Umbilical cord (tissue), 2 donors: ENCODE data around the gene OR6J1. TPM values are rescaled to one million over a fixed set of nuclear protein-coding genes. Genes with fewer than 3 reads are reported as not detected.
"Not testable (repeated sequence)": the region's sequence is repeated elsewhere in the genome, so short reads cannot be mapped to it uniquely, and the experiment has no call there.

Source experiments
- DNase-seq: peaks from one replicate; pipeline ENCODE4 v3.0.0-alpha.2; 2015; ENCODE audit warnings: low spot score
- total RNA-seq: library from RNA; depleted of rRNA; stranded (reverse); fragments of >200 nt; gene quantifications from one replicate; pipeline ENCODE4 v1.2.3, GENCODE V29; 2014; ENCODE audit warnings: low replicate concordance; ENCODE audit not compliant: insufficient read depth

The OR6J1 gene
- total RNA-seq, 1 donor from 2014 or later, result 0.72 TPM

DNA sequence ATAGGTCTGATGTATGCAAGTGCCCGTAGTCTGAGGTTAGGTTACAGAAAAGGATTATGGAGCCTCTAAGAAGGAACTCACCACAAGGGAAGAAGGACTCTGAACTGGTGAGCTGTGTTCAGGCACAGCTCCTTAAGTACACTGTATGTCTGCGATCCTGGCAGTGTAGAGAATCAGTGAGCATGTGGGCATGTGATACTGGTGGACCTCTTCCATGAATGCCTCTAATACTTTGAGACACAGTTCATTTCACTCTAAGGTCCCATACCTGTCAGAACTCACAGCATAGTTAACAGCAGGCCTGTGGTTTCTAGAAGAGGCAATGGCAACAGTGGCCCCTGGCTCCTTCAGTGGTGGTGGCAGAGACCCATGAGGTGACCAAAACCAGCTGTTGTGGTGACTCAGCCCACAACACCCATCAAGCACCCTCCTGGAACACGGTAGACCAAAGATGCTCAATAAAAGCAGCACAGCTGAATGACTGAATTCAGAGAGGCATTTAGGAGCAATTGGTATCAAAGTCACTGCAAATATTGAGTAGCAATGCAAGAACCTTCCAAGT lies 6.9 kb upstream of the OR6J1 start:
- DNase-seq, result no peak

- no peak for DNase-seq
These were observed 6.0 kb upstream of the OR6J1 start for GRCh38 chr14:22650046-22650739.

DNA sequence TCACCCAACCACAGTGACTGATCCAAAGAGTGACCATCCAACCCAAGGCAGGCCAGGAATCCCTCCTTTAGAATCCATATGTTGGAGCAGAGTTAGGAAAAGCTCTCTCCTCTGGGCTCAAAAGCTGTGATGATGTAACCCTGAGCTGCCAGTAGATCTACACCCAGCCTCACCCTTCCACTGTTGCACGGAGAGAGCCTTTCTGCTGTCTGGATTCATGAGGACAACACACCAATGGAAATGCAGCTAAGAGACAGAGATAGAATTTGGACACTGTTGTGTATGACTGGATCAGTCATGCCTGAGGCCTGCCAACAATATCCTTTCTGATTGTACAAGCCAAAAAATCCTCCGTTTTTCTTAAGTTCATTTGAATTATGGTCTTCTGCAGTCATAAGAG lies 4.4 kb upstream of the OR6J1 start:
- DNase-seq, result no peak

DNA sequence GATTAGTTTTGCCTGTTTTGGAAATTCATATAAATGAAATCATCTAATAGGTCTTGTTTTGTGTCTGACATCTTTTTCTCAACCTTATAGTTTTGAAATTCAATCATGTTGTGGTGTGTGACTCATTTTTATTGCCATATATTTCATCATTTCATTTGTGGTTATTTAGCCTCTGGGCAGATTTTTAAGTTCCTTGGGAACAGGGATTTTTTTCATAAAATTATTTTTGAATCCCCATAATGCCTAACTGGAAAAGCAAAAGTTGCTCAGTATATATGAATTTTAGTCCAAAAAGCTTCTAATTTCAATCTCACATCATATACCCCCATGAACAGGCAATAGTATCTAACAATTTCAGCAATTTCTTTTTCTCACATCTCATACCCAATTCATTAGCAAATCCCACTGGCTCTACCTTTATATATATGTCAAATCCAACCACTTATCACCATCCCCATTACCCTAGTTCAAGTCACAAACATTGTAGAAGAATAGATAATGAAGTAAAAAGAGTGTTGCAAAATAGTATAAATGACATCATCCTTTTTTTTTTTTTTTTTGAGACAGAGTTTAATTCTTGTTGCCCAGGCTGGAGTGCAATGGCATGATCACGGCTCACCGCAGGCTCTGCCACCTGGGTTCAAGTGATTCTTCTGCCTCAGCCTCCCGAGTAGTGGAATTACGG lies 2.6 kb upstream of the OR6J1 start:
- no peak for DNase-seq

DNA sequence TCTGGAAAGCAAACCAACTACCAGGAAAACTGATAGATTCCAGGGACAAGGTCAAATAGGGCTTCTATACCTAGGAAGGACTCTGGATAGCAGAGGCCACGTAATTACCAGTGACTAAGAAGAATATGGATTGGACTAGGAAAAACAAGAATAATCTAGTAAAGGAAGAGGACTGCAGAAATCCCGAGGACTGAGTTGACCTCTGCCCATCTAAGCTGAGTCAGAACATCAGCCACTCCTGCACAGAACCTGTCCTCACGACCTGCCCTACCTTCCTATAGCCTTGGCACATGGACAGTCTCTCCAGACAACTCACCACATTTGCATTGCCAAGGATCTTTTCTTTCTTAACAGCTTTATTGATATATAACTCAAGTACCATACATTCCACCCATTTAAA lies 2.3 kb downstream of the OR6J1 start:
- no peak for DNase-seq

DNA sequence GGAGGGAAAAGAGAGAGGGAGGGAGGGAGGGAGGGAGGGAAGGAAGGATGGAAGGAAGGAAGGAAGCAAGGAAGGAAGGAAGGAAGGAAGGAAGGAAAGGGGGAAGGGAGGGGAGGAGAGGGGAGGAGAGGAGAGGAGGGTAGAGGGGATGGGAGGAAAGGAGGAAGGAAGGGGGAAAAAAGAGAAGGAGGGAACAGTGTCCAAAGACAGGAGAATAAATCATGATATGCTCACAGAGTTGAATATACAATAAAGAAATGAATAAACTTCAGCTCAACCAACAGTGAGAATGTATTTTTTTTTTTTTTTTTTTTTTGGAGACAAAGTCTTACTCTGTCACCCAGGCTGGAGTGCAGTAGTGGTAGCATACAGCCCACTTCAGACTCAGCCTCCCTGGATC lies 4.0 kb downstream of the OR6J1 start:
- DNase-seq, result no peak

DNA sequence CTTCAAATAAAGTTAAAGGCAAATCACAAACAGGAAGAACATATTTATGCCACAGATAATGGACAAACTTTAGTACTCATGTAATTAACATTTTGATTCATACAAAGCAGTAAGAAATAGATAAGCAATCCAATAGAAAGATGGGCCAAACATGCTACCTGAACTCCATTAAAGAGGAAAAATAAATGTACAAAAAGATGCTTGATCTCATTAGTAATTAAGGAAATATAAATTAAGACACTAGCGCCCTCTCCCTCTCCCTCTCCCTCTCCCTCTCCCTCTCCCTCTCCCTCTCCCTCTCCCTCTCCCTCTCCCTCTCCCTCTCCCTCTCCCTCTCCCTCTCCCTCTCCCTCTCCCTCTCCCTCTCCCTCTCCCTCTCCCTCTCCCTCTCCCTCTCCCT lies 8.2 kb downstream of the OR6J1 start:
- not testable (repeated sequence) for DNase-seq

- no peak for DNase-seq
These were observed 9.8 kb downstream of the OR6J1 start for GRCh38 chr14:22634233-22634900.

DNA sequence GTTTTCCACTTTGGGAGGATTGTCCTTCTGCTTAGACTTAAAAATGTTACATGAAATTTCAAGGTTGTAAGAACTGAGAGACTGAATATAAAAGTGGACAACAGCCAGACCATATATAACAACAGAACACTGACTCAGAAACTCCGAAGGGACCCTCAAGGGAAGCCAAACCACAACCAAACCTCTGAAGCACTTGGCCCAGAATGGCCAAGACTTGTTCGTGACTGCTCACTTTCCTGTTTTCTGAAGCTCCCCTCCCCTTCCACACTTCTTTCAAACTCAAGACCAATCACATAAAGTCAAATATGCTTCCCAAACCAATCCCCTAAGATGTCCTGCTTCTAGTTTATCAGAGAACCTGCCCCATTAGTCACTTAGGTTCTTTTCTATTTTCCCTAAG lies 13.7 kb downstream of the OR6J1 start:
- DNase-seq, result no peak

DNA sequence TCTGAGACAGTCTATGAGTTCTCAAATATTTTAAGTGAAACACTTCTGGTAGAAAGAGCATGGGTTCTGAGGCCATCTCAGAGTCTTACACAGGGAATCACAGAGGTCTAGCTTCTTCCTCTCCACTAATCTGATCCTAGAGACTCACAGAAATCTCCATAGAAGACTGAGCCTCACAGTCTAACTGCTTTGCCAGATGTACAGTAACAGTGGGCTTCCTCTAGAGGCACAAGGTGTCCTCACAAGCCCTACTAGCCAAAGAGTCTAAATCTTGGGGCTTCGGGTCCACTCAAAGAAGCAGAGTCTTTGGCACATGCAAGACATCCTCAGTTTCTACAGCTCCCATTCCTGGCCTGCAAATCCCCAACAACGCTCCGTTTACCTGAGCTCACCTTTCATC lies 14.1 kb downstream of the OR6J1 start:
- no peak for DNase-seq

DNA sequence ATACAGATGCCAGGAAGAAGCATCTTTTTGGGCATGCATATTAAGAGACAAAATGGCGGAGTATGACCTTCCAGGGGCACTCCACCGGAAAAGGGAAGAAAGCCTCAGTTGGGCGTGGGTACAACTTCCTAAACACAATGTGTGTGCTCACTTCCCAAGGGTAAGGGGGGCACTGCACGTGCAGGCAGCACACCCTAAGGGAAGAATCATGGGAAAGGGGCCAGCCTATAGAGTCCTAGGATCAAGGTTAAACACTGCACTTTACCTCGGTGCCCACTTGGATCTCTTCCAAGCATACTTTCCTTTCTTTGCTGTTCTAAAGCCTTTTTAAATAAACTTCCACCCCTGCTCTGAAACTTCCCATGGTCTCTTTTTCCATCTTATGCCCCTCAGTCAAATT lies 14.8 kb downstream of the OR6J1 start:
- DNase-seq, result no peak

DNA sequence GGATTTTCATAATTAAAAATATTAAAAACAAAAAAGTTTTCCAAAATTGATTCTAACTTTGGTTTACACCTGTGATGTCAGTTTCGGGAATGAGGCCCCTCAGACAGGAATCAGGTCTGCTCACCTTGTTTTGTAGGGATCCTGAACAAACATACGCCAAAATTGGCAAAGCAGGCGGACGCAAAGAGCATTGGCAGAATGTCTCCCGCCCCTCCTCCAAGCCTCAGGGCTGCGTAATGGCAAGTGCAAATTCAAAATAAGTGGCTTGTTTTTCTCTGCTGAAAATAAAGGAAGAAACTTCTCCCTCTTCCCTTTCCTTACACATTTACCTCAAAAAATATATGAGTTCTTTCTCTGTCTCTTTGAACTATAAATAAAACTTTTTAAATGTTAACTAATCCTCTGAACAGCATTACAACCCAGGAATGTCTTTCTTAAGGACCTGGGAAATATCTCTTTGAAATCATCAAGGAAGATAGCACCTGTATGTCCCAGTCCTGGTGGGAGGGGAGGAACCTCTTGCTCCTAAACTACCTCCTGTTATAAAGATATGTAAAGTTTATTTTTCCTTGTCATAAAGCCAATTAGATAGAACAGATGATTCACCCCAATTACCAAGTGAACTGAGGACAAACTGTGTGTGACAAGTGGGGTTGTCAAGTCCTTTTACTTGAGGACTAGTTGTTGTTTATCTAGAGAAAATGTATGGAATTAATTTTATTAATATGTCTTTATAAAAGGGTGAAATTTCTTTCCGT lies 16.5 kb downstream of the OR6J1 start:
- no peak for DNase-seq

DNA sequence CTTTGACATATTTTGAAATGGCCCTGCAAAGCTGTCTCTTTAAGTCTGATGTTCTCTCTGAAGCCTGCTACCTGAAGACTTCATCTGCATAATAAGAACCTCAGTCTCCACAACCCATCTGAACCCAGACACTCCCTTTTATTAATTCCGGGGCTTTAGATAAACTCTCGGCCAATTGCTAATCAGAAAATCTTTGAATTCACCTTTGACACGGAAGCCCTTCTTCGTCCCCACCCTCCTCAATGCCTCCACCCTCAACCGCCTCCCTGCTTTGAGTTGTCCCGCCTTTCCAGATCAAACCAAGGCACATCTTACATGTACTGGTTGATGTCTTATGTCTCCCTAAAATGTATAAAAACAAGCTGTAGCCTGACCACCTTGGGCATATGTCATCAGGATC lies 17.6 kb downstream of the OR6J1 start:
- no peak for DNase-seq

DNA sequence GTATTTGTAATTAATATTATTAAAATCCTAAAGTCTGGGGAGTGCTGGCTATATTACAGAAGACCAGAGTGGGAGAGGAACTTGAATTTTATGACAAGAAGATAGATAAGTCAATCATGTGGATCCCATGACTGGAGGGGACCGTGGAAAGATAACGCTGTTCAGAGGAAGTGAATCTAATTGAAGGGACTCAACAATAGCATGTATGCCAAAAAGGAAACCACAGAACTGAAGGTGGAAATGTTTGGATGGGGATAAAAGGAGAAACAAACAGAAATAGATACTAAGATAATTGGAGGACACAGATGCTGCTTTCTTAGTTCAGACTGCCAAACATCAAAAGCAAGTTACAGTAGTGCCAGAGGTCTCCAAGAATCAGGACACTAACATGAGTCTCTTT lies 21.1 kb downstream of the OR6J1 start:
- DNase-seq, result no peak

GRCh38 chr14:22622255-22622654 lies 21.9 kb downstream of the OR6J1 start:
- no peak for DNase-seq

DNA sequence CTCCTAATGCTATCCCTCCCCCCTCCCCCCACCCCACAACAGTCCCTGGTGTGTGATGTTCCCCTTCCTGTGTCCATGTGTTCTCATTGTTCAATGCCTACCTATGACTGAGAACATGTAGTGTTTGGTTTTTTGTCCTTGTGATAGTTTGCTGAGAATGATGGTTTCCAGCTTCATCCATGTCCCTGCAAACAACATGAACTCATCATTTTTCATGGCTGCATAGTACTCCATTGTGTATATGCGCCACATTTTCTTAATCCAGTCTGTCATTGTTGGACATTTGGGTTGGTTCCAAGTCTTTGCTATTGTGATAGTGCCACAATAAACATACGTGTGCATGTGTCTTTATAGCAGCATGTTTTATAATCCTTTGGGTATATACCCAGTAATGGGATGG lies 28.4 kb downstream of the OR6J1 start:
- not testable (repeated sequence) for DNase-seq

- peak; percentile 91 for DNase-seq
These were observed 29.8 kb downstream of the OR6J1 start for GRCh38 chr14:22614240-22614799.

DNA sequence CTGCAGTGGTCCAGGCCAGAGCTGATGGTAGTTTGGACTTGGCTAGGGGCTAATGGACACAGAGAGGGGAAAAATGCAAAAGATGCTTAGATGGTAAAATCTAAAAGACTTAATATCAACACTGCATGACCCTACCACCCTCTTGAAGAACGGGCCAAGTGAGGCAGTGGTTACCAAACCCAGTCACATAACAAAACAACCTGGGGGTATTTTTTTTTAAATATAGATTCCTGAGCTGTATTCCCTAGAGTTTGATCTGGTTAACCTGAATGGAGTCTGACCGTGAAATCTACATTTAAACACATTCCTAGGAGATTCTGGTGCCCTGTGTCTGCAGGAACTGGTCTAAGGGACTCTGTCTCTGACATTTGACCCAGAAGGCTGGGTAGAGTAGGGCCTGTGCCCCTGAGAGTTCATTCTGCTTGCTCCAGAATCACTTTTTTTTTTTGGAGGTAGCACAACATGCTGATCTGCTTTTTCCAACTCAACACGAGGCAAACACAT lies 30.4 kb downstream of the OR6J1 start:
- DNase-seq, result no peak

- DNase-seq, result no peak
These were observed 31.0 kb downstream of the OR6J1 start for GRCh38 chr14:22613106-22613695.

- no peak for DNase-seq
These were observed 33.2 kb downstream of the OR6J1 start for GRCh38 chr14:22610931-22611330.

- no peak for DNase-seq
These were observed 36.9 kb downstream of the OR6J1 start for GRCh38 chr14:22607291-22607690.
